Left forelimb (tissue), 1 donor: Measurements from ENCODE around the gene BRAF.
"Not testable (repeated sequence)": the region's sequence is repeated elsewhere in the genome, so short reads cannot be mapped to it uniquely, and the experiment has no call there.

ENCODE experiments used
- DNase-seq: peaks from one replicate; pipeline ENCODE4 v3.0.0-alpha.2; 2018; ENCODE audit warnings: low spot score

Gene BRAF

GRCh38 chr7:140707132-140707531 lies 217.6 kb downstream of the BRAF start:
- no peak for DNase-seq

DNA sequence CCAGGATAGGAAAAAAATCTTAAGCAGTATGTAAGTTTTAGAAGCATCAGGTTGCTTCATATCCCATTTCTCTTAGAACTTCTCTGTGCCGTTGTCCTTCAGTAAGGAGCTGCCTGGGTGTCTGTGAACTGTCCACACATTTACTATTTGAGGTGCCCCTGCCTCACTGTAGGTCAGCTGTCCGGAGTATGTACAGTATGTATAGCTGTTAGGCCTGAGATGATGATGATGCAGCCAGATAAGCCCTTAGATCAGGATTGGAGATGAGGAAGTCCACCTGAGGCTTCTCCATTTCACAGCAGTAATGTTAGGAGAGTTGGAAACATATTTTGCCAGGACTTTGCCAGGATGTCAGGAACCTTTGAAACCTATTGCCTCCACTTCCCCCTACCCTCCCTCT lies 220.5 kb downstream of the BRAF start:
- DNase-seq: no peak

DNA sequence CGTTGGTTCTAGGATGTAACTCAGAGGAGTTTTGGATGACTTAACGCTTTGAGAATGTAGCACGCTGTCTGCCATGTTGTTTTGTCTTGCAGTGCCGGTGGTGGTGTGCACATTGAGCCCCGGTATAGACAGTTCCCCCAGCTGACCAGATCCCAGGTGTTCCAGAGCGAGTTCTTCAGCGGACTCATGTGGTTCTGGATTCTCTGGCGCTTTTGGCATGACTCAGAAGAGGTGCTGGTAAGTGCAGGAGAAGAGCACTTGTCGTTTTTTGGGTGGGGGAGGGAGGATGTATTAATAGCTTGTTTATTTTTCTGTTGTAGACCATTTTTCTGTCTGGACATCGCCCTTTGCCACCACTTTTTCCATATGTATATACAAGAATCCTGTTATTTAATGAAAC lies 222.0 kb downstream of the BRAF start:
- DNase-seq: no peak

- DNase-seq: no peak
These were observed 226.3 kb downstream of the BRAF start for GRCh38 chr7:140698477-140698876.

DNA sequence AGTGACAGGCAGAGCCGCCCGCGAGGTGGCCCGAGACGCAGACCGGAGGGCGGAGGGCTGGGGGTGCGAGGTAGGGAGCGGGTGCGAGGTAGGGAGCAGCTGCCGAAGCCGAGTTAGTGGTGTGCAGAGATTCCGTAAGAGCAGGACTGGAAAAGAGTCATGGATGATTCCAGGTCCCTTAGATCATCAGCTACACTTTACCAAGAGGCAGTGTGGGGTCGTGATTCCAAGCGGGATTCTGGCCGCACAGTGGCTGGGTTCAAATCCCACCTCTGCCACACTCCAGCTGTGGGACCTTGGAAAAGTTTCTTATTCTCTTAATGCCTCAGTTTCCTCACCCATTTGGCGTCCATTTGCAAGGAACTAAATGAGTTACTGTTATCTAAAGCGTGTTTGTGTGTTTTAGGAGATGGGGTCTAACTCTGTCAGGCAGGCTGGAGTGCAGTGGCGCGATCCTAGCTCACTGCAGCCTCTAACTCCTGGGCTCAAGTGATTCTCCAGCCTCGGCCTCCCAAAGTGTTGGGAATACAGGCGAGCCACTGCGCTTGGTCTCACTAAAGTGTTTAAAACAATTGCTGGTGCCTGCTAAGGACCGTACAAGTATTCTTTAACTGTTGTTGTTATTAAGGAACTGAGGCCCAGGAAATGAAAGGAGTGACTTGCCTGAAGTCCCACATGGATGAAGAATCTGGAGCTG lies 227.1 kb downstream of the BRAF start:
- DNase-seq: no peak

- peak; percentile 99 for DNase-seq
These were observed 227.9 kb downstream of the BRAF start, which contains the start of gene NDUFB2 for GRCh38 chr7:140696680-140697446. NDUFB2 (plus strand) TSS chr7:140696708; CDS start chr7:140696745, 37 bp downstream.

DNA sequence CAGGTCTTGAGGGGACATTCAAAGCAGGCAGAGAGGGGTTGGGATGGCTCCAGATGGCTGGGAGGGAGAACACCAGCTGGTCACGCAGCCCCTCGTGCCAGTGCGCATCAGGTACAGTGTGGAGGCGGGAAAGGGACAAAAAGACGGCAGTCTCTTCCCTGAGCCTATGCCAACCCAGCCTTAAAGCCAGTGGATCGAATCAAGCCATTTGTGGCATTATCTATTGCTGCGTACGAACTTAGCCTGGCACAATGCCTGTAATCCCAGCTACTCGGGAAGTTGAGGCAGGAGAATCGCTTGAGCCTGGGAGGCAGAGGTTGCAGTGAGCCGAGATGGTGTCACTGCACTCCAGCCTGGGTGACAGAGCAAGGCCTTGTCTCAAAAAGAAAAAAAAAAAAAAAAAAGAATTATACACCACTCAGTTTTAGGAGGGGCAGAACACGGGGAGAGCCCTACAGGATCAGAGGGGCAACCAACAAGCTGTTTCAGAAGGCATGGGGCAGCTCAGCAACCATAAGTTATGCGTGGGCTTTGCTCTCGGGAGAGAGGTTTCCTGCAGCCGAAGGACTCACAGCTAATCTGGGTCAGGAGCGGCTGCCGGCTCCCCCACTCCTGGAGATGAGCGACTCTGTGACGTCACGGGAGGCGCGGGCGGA lies 228.6 kb downstream of the BRAF start:
- DNase-seq: no peak

DNA sequence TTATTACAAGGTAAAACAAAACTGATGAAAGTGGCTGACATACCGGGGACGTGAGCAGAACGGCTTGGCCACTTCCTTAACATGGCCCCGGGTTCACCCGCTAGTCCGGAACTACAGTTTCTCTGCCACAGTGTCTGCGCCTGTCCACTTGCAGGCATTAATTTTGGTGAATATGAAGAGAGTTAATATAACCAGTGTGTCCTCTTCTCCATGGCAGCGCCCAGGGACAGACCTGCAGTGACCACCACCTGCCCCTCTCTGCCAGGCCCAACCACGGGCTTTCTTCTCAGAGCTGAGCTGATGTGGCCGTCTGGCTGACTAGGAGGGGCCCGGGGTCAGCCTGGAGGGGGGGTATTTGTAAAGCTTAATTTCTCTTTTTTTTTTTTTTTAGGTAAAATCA lies 229.3 kb downstream of the BRAF start:
- no peak for DNase-seq

- DNase-seq: no peak
These were observed 230.1 kb downstream of the BRAF start for GRCh38 chr7:140694592-140694991.

DNA sequence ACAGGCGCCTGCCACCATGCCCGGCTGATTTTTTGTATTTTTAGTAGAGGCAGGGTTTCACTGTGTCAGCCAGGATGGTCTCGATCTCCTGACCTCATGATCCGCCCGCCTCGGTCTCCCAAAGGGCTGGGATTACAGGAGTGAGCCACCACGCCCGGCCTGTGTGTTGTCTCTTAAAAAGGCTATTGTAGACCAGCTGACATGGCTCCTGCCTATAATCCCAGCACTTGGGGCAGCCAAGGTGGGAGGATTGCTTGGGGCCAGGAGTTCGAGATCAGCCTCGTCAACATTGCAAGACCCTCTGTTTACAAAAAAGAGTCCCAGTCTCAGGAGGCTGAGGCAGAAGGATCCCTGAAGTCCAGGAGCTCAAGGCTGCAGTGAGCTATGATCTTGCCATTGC lies 230.9 kb downstream of the BRAF start:
- not testable (repeated sequence) for DNase-seq

GRCh38 chr7:140691376-140692045 lies 233.2 kb downstream of the BRAF start:
- DNase-seq: no peak

DNA sequence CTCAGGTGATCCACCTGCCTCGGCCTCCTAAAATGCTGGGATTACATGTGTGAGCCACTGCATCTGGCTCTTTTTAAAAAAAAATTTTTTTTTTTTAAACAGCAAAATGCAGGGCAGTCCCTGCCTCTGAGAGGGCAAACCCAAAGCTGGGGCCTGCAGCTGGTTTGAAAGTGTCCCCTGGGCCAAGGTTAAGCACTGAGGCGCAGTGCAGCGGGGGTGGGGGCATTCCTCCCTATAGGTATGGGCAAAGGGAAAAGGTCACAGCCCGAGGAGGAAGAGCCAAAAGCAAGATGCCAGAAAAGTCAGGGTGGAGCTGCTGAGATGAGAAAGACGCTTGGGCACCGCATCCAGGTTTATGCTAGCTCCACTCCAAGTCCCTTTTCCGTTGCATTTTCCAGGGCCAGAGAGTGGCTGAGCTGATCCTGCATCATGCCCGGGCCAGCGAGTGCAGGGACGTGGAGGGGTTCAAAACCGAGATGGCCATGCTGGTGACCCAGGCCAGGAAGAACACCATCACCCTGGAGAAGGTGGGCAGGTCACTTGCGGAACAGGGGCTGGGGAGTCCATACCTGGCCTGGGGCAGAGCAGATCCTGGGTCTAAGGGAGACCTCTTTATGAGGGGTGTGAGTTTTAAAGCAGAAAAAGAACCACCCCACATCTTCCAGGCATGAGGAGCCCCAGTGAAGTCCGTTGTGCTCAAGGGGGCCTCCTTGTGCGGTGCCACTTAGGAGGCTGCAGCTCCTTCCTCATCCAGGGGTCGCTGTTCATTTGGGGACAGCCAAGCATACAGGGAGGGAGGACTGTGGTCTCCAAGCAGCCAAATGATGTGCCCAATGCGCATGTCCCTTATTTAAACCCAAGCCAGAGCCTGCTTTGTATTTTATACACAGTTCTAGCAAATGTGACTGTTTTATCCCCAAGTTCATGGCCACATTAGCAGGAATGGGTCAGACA lies 235.3 kb downstream of the BRAF start:
- DNase-seq: no peak

DNA sequence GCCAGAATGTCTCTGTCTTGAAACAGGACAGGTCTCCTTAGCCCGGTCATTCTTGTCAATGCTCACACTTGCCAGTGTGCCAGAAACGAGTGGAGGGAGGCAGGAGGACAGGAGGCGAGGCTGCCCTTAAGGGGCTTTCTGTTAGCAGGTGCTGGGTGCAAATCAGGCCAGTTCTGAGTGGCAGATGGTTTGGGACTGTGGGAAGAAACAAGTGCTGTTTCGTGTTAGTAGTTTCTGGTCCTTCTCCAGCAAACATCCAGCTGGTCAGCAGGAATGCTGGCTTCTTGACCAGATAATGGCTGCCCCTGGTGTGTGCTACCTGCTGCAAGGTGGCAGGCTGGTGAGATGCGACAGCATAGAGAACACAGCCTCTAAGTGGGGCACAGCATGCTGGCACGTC lies 236.4 kb downstream of the BRAF start:
- DNase-seq: no peak

DNA sequence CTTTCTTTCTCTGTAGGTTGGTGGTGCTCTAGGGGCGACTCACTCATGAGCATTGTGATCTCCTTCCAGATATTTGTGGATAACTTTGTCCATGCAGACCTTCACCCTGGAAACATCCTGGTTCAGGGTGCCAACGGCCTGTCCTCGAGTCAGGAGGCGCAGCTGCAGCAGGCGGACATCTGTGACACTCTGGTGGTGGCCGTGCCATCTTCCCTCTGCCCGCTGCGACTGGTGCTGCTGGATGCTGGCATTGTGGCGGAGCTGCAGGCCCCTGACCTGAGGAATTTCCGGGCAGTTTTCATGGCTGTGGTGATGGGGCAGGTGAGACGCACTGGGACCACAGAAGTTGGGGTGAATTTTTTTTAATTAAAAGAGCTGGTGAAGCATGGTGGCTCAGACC lies 237.8 kb downstream of the BRAF start:
- no peak for DNase-seq

DNA sequence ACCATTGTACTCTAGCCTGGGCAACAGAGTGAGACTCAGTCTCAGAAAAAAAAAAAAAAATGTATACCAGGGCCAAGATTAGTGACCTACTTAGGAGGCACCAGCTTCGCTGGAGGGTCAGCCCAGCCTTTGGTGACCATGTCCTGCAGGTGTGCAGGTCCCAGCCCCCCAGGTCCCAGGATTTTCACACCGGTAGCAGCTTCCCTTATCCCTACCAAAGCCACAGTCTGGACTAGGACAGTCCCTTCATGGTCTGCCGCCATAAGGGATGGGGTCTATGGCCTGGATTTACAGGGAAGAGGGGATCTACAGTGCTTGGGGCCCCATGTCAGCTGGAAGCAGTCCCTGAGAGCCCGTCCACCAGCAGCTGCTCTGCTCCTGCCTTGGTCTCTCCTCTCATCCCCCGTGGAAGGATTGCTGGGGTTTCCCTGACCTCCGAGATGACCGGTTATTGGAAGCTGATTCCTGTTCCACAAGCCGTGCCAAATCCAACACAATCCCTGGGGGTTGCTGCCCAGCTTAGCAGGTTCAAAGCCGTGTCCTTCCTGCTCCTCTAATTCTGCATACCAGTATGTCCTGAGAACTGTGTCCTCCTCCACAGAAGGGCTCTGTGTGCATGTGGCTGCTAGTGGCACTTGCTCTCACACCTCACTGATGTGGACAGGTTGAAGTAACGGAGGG lies 239.2 kb downstream of the BRAF start:
- DNase-seq: no peak

DNA sequence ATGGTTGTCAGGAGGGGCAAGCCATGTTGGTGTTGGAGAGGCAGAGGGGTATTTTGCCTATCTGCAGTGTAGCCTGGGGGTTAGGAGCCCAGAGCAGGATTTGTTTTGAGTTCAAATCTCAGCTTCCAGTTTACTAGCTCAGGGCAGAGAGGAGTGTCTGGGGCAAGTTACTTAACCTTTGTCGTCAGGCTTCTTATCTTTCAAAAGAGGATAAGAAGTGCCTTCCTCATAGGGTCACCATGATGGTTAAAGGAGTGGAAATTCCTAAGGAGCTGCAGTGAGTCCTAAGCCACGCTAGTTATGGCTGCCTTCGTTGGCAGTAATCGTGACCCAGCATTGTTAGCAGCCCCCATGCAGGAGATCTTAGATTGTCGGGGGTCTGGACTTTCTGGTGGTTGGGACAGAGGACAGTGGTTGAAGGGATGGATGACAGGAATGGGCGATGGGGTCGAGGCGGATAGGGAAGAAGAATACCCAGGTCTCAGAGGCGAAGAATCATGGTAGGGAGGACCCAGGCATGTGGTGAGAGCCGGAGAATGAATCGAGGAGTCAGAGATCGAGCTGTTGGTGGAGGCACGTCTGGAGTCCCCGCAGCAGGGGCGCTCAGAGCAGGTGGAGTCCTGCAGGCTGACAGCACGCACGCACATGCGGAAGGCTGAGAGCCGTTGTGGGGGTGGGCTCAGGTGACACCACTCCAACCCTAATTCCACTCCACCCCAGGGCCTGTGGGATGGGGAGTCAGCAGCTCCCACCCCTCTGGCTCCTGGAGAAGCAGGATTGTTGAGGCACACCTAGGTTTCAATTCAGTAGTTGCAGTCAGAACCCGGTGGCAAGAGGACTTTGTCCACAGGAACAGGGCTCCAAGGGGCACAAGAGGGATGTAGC lies 240.4 kb downstream of the BRAF start:
- DNase-seq: no peak

- DNase-seq: no peak
These were observed 241.1 kb downstream of the BRAF start for GRCh38 chr7:140683657-140684056.

- DNase-seq: no peak
These were observed 243.0 kb downstream of the BRAF start for GRCh38 chr7:140681766-140682165.

DNA sequence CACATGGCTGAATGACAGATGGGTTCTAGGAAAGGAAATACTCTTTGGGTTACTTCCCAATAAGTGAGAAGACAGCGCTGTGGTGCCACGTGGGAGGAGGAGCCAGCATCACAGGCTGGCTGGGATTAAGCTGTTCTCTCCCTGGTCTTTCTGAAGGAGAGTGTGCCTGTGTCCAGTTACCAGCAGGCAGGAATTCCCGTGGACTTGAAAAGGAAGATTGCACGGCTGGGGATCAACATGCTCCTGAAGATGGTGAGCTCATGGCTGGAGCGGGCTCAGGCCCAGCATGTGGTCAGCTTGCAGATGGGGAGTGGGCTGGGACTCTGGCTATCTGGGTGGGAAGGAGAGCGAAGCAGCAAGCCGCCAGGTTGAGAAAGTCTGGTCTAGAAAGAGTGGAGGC lies 243.8 kb downstream of the BRAF start:
- DNase-seq: no peak

GRCh38 chr7:140679186-140679585 lies 245.5 kb downstream of the BRAF start:
- DNase-seq: no peak
